ENCODE data around the gene GAL. TPM values are rescaled to one million over a fixed set of nuclear protein-coding genes. Genes with fewer than 3 reads are reported as not detected.

The GAL gene
- total RNA-seq, 2 donors from 2014 or later: 98.9 to 166 TPM

DNA sequence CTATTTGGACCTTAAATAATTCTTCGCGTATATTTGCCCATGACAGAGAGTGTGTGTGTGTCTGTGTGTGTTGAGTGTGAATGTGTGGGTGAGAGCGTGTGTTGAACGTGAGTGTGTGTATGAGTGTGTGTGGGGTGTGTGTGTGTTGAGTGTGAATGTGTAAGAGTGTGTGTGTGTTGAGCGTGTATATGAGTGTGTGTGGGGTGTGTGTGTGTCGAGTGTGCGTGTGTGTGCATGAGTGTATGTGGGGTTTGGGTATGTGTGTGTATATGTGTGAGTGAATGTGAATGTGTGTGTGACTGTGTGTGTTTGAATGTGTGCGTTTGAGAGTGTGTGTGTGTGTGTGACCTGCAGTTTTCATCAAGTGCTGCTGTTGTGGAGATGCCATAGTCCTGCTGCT is 26.8 kb downstream of the GAL start:
- no peak for DNase-seq
- H3K9me3 ChIP-seq (ENCODE audit: control insufficient read depth, low read length): no peaks in the 10 kb centered on the region
- no peak overlapping the region for H3K4me3 ChIP-seq (ENCODE audit: low read length)
- H3K9ac ChIP-seq (ENCODE audit: extremely low read depth, low read length, poor library complexity, severe bottlenecking): no peak overlapping the region
- Mint-ChIP-seq H3K27me3 (ENCODE audit: insufficient read depth) (no peaks in the 10 kb centered on the region), H3K36me3 (ENCODE audit: low read depth) (no peaks in the 10 kb centered on the region), H3K4me3 (no peak overlapping the region), H3K4me1 (peaks cover 12% of the 10 kb centered on the region), H3K27ac (no peak overlapping the region), H3K9me3 (no peaks in the 10 kb centered on the region)
- H3K27me3 ChIP-seq (ENCODE audit: control insufficient read depth, insufficient read depth, low read length, poor library complexity, severe bottlenecking): no peaks in the 10 kb centered on the region
- no peak overlapping the region for H3K27ac ChIP-seq (ENCODE audit: low read depth, low read length)
- 91 to 93% methylated on average over 6 to 8 of the region's 8 CpGs for WGBS, 2 experiments (ENCODE audit: insufficient coverage in 1 of 2, insufficient read length in 1 of 2)
- H3K36me3 ChIP-seq (ENCODE audit: control insufficient read depth, insufficient read depth, low read length): no peaks in the 10 kb centered on the region
- peaks cover 2% of the 10 kb centered on the region for H3K4me1 ChIP-seq (ENCODE audit: control insufficient read depth, insufficient read depth, low read length)
- no peak for TF ChIP-seq CTCF (conservative IDR thresholded peaks at IDR 0.05)

- no peak for TF ChIP-seq CTCF (conservative IDR thresholded peaks at IDR 0.05)
- Mint-ChIP-seq H3K4me3 (no peak overlapping the region), H3K27me3 (ENCODE audit: insufficient read depth) (no peaks in the 10 kb centered on the region), H3K9me3 (no peaks in the 10 kb centered on the region), H3K36me3 (ENCODE audit: low read depth) (peaks cover 3% of the 10 kb centered on the region), H3K4me1 (peaks cover 5% of the 10 kb centered on the region), H3K27ac (no peak overlapping the region)
- WGBS, 2 experiments (ENCODE audit: insufficient coverage in 1 of 2, insufficient read length in 1 of 2): 92 to 94% methylated on average over 22 to 23 of the region's 23 CpGs
- Histone ChIP-seq H3K27me3 (ENCODE audit: control insufficient read depth, insufficient read depth, low read length, poor library complexity, severe bottlenecking) (no peaks in the 10 kb centered on the region), H3K4me3 (ENCODE audit: low read length) (no peak overlapping the region), H3K4me1 (ENCODE audit: control insufficient read depth, insufficient read depth, low read length) (peaks cover 2% of the 10 kb centered on the region), H3K9ac (ENCODE audit: extremely low read depth, low read length, poor library complexity, severe bottlenecking) (no peak overlapping the region), H3K36me3 (ENCODE audit: control insufficient read depth, insufficient read depth, low read length) (no peaks in the 10 kb centered on the region), H3K9me3 (ENCODE audit: control insufficient read depth, low read length) (peaks cover under 1% of the 10 kb centered on the region), H3K27ac (ENCODE audit: low read depth, low read length) (no peak overlapping the region)
- no peak for DNase-seq
These were observed 29.9 kb downstream of the GAL start for GRCh38 chr11:68714060-68714856.

DNA sequence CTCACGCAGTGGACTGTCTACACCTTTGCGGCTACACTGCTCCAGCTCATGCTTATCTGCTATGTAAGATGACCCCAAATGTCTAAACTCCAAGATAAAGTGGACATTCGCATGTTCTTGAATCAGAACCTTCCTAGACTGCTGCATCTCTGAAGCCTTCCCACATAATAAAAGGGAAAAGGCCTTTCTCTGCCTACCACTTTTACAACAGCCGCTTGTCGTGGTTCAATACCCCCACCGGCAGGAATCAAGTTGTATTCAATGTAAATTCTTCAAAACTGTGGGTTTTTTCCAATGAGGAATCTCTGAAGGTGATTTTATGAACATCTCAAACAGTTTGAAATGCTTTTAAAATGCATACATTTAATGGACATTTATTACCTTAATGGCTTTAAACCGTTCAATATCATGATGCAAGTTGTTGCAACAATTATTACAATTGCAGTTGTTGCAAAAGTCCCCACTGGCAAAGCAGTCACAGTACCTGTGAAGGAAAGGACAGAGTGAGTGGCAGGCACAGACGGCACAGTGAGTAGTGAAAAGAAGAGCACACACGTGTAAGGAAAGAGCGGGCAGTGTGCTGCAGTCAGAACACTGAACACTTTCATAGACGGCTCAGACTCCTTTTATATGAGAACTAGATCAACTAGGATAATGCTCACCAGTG is 31.2 kb downstream of the GAL start:
- H3K9ac ChIP-seq (ENCODE audit: extremely low read depth, low read length, poor library complexity, severe bottlenecking): no peak overlapping the region
- DNase-seq: no peak
- H3K36me3 ChIP-seq (ENCODE audit: control insufficient read depth, insufficient read depth, low read length): no peaks in the 10 kb centered on the region
- H3K4me1 ChIP-seq (ENCODE audit: control insufficient read depth, insufficient read depth, low read length): peaks cover 2% of the 10 kb centered on the region
- H3K27ac ChIP-seq (ENCODE audit: low read depth, low read length): no peak overlapping the region
- H3K36me3 Mint-ChIP-seq (ENCODE audit: low read depth): peaks cover 12% of the 10 kb centered on the region
- no peak overlapping the region for H3K27ac Mint-ChIP-seq
- H3K4me3 ChIP-seq (ENCODE audit: low read length): no peak overlapping the region
- H3K4me3 Mint-ChIP-seq: no peak overlapping the region
- no peak for TF ChIP-seq CTCF (conservative IDR thresholded peaks at IDR 0.05)
- H3K9me3 Mint-ChIP-seq: peaks cover 10% of the 10 kb centered on the region
- H3K27me3 Mint-ChIP-seq (ENCODE audit: insufficient read depth): no peaks in the 10 kb centered on the region
- H3K27me3 ChIP-seq (ENCODE audit: control insufficient read depth, insufficient read depth, low read length, poor library complexity, severe bottlenecking): no peaks in the 10 kb centered on the region
- H3K9me3 ChIP-seq (ENCODE audit: control insufficient read depth, low read length): peaks cover 13% of the 10 kb centered on the region
- 91% methylated on average over 9 to 11 of the region's 11 CpGs for WGBS, 2 experiments (ENCODE audit: insufficient coverage in 1 of 2, insufficient read length in 1 of 2)
- H3K4me1 Mint-ChIP-seq: peaks cover 5% of the 10 kb centered on the region

Measured in endodermal cell (in vitro differentiated cells).